GM12801 (cell line): ENCODE measurements around the gene SLIT3.

Source experiments
- CTCF ChIP-seq: IDR thresholded peaks from one replicate; pipeline ENCODE4 v1.5.1; 2011; ENCODE audit warnings: control low read depth; ENCODE audit not compliant: insufficient read length; ENCODE audit errors: extremely low read depth

Gene SLIT3

GRCh38 chr5:168713051-168713450 is 587.9 kb downstream of the SLIT3 start:
- no peak for TF ChIP-seq CTCF

GRCh38 chr5:168712280-168712924 is 588.5 kb downstream of the SLIT3 start:
- no peak for TF ChIP-seq CTCF

GRCh38 chr5:168710706-168711105 is 590.2 kb downstream of the SLIT3 start:
- no peak for TF ChIP-seq CTCF

- TF ChIP-seq CTCF = no peak
These were observed 592.9 kb downstream of the SLIT3 start for GRCh38 chr5:168707716-168708695.

GRCh38 chr5:168706655-168707069 is 594.3 kb downstream of the SLIT3 start:
- no peak for TF ChIP-seq CTCF

GRCh38 chr5:168705321-168705720 is 595.6 kb downstream of the SLIT3 start:
- TF ChIP-seq CTCF = no peak

GRCh38 chr5:168702511-168702910 is 598.4 kb downstream of the SLIT3 start:
- TF ChIP-seq CTCF = no peak
